Measurements from ENCODE around the gene NSUN6. TPM values are rescaled to one million over a fixed set of nuclear protein-coding genes. Genes with fewer than 3 reads are reported as not detected.
"Not testable (repeated sequence)": the region's sequence is repeated elsewhere in the genome, so short reads cannot be mapped to it uniquely, and the experiment has no call there.

Gene NSUN6
- total and polyA plus RNA-seq, 10 of the 15 experiments (the other 5 are each of a cell fraction or from before 2014, with no cell fraction given), result 10.2 to 25.0 (median 15.6) TPM

DNA sequence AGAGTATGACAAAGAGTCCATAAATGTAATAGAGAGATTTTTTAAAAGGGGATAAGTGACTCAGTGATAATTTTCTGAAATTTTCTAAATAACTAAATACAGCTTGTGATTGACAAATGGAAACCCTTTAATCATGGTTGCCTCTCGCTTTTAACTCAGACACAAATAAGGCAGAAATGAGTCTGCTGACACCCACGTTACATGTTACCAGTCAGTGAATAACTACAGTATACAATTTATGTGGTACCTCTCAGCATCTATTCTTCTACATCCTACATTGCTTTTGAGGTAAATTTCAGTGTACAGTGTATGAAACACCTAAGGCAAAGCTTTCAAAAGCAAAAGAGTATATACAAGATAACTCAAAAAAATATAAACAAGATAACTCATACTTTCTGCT is 4.2 kb downstream of the NSUN6 start:
- no peak overlapping the region for H3K4me2 ChIP-seq (ENCODE audit: control insufficient read depth, insufficient read depth)

DNA sequence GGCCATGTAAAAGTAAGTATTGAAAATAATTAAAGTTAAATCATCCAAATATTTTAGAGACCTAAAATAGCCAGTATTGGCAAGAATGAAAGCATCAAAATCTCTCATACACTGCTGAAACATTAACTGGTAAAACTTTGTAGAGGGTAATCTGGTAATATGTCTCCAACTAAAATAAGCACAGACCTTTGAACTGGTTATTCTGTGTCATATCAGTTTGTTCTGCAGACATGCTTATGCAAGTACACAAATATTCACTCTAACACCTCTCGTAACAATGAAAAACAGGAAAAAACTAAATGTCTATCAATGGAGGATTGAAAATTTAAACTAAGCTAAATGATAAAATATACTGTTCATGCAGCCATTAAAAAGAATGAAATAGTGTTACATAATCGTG is 11.7 kb downstream of the NSUN6 start:
- BruUV-seq (replicated peaks); H3K36me3 ChIP-seq (ENCODE audit: control insufficient read depth in 2 of 2, insufficient read depth in 2 of 2, low read length in 1 of 2); H3K4me2 ChIP-seq (ENCODE audit: control insufficient read depth, insufficient read depth); H4K20me1 ChIP-seq (ENCODE audit: control insufficient read depth, insufficient read depth); POLR2A ChIA-PET; H3K4me3 ChIP-seq; H3K4me1 ChIP-seq (ENCODE audit: control insufficient read depth, insufficient read depth, low read length); intact Hi-C loops (cut with micrococcal nuclease; ENCODE audit: unreplicated experiment); H3K9ac ChIP-seq (ENCODE audit: control insufficient read depth, insufficient read depth, low read length); RAD21 ChIA-PET (ENCODE audit: unreplicated experiment); H3K27ac ChIP-seq (ENCODE audit: control insufficient read depth, insufficient read depth); H3K9me3 ChIP-seq (replicated peaks; ENCODE audit: control insufficient read depth, insufficient read depth, low read length); H3K79me2 ChIP-seq (ENCODE audit: control insufficient read depth, insufficient read depth, low read length); DNase-seq (ENCODE audit: low read depth, low spot score); H2AFZ ChIP-seq (ENCODE audit: control insufficient read depth, low read depth, low read length); ATAC-seq; H3K27me3 ChIP-seq (replicated peaks in 1 of 2; ENCODE audit: control insufficient read depth in 2 of 2, insufficient read depth in 2 of 2, low read length in 1 of 2); in situ Hi-C loops (cut with MboI): not testable (repeated sequence)
- ChIA-PET SMC1A (ENCODE audit: uncharacterized antibody, unreplicated experiment) (interaction anchor here (0.6 to 1.3 kb wide), 3 partner anchors 9 to 25 kb away, joined by 3 to 4 read pairs (median 3); no protein-coding TSS in a partner anchor), CTCF (interaction anchor here (0.9 kb wide), 1 partner anchor 9 kb away, joined by 4 read pairs; no protein-coding TSS in a partner anchor)
- WGBS (ENCODE audit: insufficient coverage, insufficient replicate concordance, low lambda C conversion rate, missing lambda C conversion rate), result 96% methylated on average over 2 of the region's 2 CpGs
- peak; percentile 96 for FAIRE-seq

More for the DNA sequence above, 4.2 kb downstream of the NSUN6 start:
- Histone ChIP-seq H3K4me3 (no peak overlapping the region), H3K9me3 (replicated peaks; ENCODE audit: control insufficient read depth, insufficient read depth, low read length) (no peaks in the 10 kb centered on the region), H4K20me1 (ENCODE audit: control insufficient read depth, insufficient read depth) (no peaks in the 10 kb centered on the region), H3K36me3 (ENCODE audit: control insufficient read depth in 2 of 2, insufficient read depth in 2 of 2, low read length in 1 of 2) (no peaks in the 10 kb centered on the region), H3K79me2 (ENCODE audit: control insufficient read depth, insufficient read depth, low read length) (peaks cover 38% of the 10 kb centered on the region), H3K4me1 (ENCODE audit: control insufficient read depth, insufficient read depth, low read length) (no peaks in the 10 kb centered on the region), H3K27ac (ENCODE audit: control insufficient read depth, insufficient read depth) (no peak overlapping the region), H3K27me3 (replicated peaks in 1 of 2; ENCODE audit: control insufficient read depth in 2 of 2, insufficient read depth in 2 of 2, low read length in 1 of 2) (no peaks in the 10 kb centered on the region), H2AFZ (ENCODE audit: control insufficient read depth, low read depth, low read length) (no peak overlapping the region), H3K9ac (ENCODE audit: control insufficient read depth, insufficient read depth, low read length) (no peak overlapping the region)
- intact Hi-C loops (cut with micrococcal nuclease; ENCODE audit: unreplicated experiment) (no loop called here), in situ Hi-C loops (cut with MboI) (no loop called here)
- RAD21 ChIA-PET (ENCODE audit: unreplicated experiment), result no interaction called here
- ATAC-seq, result no peak
- 97% methylated on average over 2 of the region's 2 CpGs for WGBS (ENCODE audit: insufficient coverage, insufficient replicate concordance, low lambda C conversion rate, missing lambda C conversion rate)
- no TSS peak for BruUV-seq (replicated peaks)
- POLR2A ChIA-PET, result interaction anchor here (2.7 kb wide), 1 partner anchor 11 kb away, joined by 21 read pairs; the partner anchor contains the start of gene ARL5B
- CTCF ChIA-PET, result no interaction called here
- SMC1A ChIA-PET (ENCODE audit: uncharacterized antibody, unreplicated experiment), result interaction anchor here (0.9 to 2.8 kb wide), 2 partner anchors 11 to 19 kb away, joined by 5 to 17 read pairs; partner anchors contain the start of gene ARL5B
- DNase-seq (ENCODE audit: low read depth, low spot score), result no peak
- no peak for TF ChIP-seq BCL11A (IDR thresholded peaks at IDR 0.05; ENCODE audit: low read depth, low read length)
- TF ChIP-seq SUZ12 (IDR thresholded peaks at IDR 0.05; ENCODE audit: unreplicated experiment), result no peak
- TF ChIP-seq NFXL1 (IDR thresholded peaks at IDR 0.05; ENCODE audit: borderline replicate concordance), result no peak
- TF ChIP-seq EZH2 (IDR thresholded peaks at IDR 0.05; ENCODE audit: borderline replicate concordance, control insufficient read depth, low read depth, low read length), result no peak
- TF ChIP-seq TAF1 (IDR thresholded peaks at IDR 0.05; ENCODE audit: borderline replicate concordance, low read depth, low read length), result no peak
- TF ChIP-seq YY1 (IDR thresholded peaks at IDR 0.05; ENCODE audit: low read depth, low read length), result no peak
- TF ChIP-seq CREM (IDR thresholded peaks at IDR 0.05; ENCODE audit: low read depth), result no peak
- no peak for TF ChIP-seq MYB (IDR thresholded peaks at IDR 0.05; ENCODE audit: borderline replicate concordance, low read depth, low read length)
- TF ChIP-seq KLF5 (IDR thresholded peaks at IDR 0.05; ENCODE audit: partially characterized antibody), result no peak
- TF ChIP-seq SUPT20H (IDR thresholded peaks at IDR 0.05; ENCODE audit: borderline replicate concordance, control insufficient read depth, low read depth, low read length), result no peak
- TF ChIP-seq RELA (IDR thresholded peaks at IDR 0.05; ENCODE audit: borderline replicate concordance, partially characterized antibody), result no peak
- TF ChIP-seq STAT1 (conservative IDR thresholded peaks at IDR 0.05), result no peak
- TF ChIP-seq HDGF (IDR thresholded peaks at IDR 0.05), result no peak
- TF ChIP-seq, protein P1, sequence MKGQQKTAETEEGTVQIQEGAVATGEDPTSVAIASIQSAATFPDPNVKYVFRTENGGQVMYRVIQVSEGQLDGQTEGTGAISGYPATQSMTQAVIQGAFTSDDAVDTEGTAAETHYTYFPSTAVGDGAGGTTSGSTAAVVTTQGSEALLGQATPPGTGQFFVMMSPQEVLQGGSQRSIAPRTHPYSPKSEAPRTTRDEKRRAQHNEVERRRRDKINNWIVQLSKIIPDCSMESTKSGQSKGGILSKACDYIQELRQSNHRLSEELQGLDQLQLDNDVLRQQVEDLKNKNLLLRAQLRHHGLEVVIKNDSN (IDR thresholded peaks at IDR 0.05; ENCODE audit: borderline replicate concordance, extremely low read length, insufficient read depth, low read depth, low read length), result no peak
- TF ChIP-seq RAD51 (IDR thresholded peaks at IDR 0.05), result no peak
- no peak for TF ChIP-seq EP300 (IDR thresholded peaks at IDR 0.05; ENCODE audit: borderline replicate concordance in 1 of 2, control insufficient read depth in 1 of 2, low read depth in 2 of 2, low read length in 2 of 2)
- no peak for FAIRE-seq

Data from GM12878 (cell line).